OCI-LY1 (cell line): ENCODE results near the gene ADCY1.

Source experiments
- H2AFZ ChIP-seq: fragments of 200-600 bp; sonication (generic), shearing (Covaris generic); 2 replicates; pipeline ENCODE4 v1.6.0; 2014; ENCODE audit warnings: antibody characterized with exemption, mild to moderate bottlenecking, low read length
- H3F3A ChIP-seq: fragments of 200-600 bp; sonication (generic), shearing (Covaris generic); 2 replicates; pipeline ENCODE4 v1.6.0; 2014; ENCODE audit warnings: mild to moderate bottlenecking, antibody characterized with exemption, low read length, moderate library complexity; ENCODE audit not compliant: insufficient read depth
- H3K27ac ChIP-seq: fragments of 200-600 bp; sonication (generic); 2 replicates; pipeline ENCODE4 v1.5.1; 2014; ENCODE audit warnings: low read length, mixed run types, mild to moderate bottlenecking, low read depth; ENCODE audit not compliant: poor library complexity, severe bottlenecking
- H3K27me3 ChIP-seq: fragments of 200-600 bp; sonication (generic); 2 replicates; pipeline ENCODE4 v1.6.0; 2014; ENCODE audit warnings: antibody characterized with exemption, mild to moderate bottlenecking, low read length, moderate library complexity; ENCODE audit not compliant: insufficient read depth
- H3K36me3 ChIP-seq: fragments of 200-600 bp; sonication (generic); 2 replicates; pipeline ENCODE4 v1.6.1; 2014; ENCODE audit warnings: mild to moderate bottlenecking, antibody characterized with exemption, low read length, moderate library complexity, mixed read lengths; ENCODE audit not compliant: insufficient read depth
- H3K4me1 ChIP-seq: fragments of 200-600 bp; sonication (generic); 2 replicates; pipeline ENCODE4 v1.5.1; 2014; ENCODE audit warnings: mild to moderate bottlenecking, low read length, moderate library complexity; ENCODE audit not compliant: insufficient read depth, severe bottlenecking
- H3K4me2 ChIP-seq: fragments of 200-600 bp; sonication (generic), shearing (Covaris generic); 2 replicates; pipeline ENCODE4 v1.6.1; 2014; ENCODE audit warnings: low read length
- H3K4me3 ChIP-seq: fragments of 200-600 bp; sonication (generic); 2 replicates; pipeline ENCODE4 v1.5.1; 2014; ENCODE audit warnings: low read length, low read depth, mild to moderate bottlenecking, mixed read lengths; ENCODE audit not compliant: poor library complexity, severe bottlenecking
- H3K79me2 ChIP-seq: fragments of 200-600 bp; shearing (Covaris generic); 2 replicates; pipeline ENCODE4 v1.6.1; 2016; ENCODE audit warnings: mixed run types, low read length, mixed read lengths; ENCODE audit not compliant: insufficient read depth
- H3K9ac ChIP-seq: fragments of 200-600 bp; sonication (generic), shearing (Covaris generic); 2 replicates; pipeline ENCODE4 v1.6.1; 2014; ENCODE audit warnings: mild to moderate bottlenecking, low read length, mixed read lengths
- H3K9me2 ChIP-seq: fragments of 200-600 bp; sonication (generic), shearing (Covaris generic); 2 replicates; pipeline ENCODE4 v1.6.1; 2014; ENCODE audit warnings: low read depth, mild to moderate bottlenecking, low read length, mixed read lengths
- H3K9me3 ChIP-seq: fragments of 200-600 bp; shearing (Covaris generic); 2 replicates; pipeline ENCODE4 v1.6.1; 2014; ENCODE audit warnings: low read length, mixed read lengths
- H4K20me1 ChIP-seq: fragments of 200-600 bp; sonication (generic), shearing (Covaris generic); 2 replicates; pipeline ENCODE4 v1.6.0; 2016; ENCODE audit warnings: mild to moderate bottlenecking, low read length; ENCODE audit not compliant: insufficient read depth
- EZH2 ChIP-seq: fragments of 200-600 bp; sonication (generic), shearing (Covaris generic); IDR thresholded peaks from 2 replicates; pipeline ENCODE4 v1.8.0; 2017; ENCODE audit warnings: borderline replicate concordance, mixed run types, mild to moderate bottlenecking, antibody characterized with exemption, low read length, moderate library complexity, mixed read lengths
- TF ChIP-seq, protein P1 (sequence below): fragments of 200-600 bp; sonication (generic), shearing (Covaris generic); IDR thresholded peaks from 2 replicates; pipeline ENCODE4 v1.5.1; 2017; ENCODE audit warnings: mild to moderate bottlenecking, antibody characterized with exemption, low read length, moderate library complexity, mixed read lengths

ADCY1 gene

DNA sequence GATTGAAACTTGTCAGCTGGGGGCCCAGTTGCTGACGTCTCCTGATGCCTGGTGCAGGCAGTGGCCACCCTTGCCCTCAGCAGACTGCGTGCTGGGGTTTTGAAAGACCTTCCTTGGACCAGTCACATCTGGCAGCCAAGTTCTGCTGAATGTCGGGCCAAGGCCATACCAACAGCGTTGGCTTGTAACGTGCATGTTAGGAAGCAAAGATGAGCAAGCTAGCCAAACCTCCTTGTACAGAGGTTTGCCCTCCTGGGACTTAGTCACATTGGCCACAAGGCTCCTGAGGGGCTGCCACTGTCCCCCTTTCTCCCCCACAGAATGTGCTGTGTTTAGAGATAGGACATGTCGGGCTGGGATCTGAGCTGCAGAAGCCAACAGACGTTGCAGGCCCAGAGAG is 49.0 kb downstream of the ADCY1 start:
- Histone ChIP-seq H3K4me2 (no peak overlapping the region), H4K20me1 (no peaks in the 10 kb centered on the region), H3K79me2 (no peaks in the 10 kb centered on the region), H3K9me2 (no peaks in the 10 kb centered on the region), H3K27ac (no peak overlapping the region), H3K27me3 (peaks cover 5% of the 10 kb centered on the region; the same call in 1 of the 2 replicates), H3K4me1 (no peaks in the 10 kb centered on the region), H3K4me3 (no peak overlapping the region), H2AFZ (no peak overlapping the region), H3F3A (no peaks in the 10 kb centered on the region), H3K9me3 (no peaks in the 10 kb centered on the region), H3K9ac (no peak overlapping the region), H3K36me3 (no peaks in the 10 kb centered on the region)
- TF ChIP-seq EZH2, result no peak
- TF ChIP-seq, protein P1, sequence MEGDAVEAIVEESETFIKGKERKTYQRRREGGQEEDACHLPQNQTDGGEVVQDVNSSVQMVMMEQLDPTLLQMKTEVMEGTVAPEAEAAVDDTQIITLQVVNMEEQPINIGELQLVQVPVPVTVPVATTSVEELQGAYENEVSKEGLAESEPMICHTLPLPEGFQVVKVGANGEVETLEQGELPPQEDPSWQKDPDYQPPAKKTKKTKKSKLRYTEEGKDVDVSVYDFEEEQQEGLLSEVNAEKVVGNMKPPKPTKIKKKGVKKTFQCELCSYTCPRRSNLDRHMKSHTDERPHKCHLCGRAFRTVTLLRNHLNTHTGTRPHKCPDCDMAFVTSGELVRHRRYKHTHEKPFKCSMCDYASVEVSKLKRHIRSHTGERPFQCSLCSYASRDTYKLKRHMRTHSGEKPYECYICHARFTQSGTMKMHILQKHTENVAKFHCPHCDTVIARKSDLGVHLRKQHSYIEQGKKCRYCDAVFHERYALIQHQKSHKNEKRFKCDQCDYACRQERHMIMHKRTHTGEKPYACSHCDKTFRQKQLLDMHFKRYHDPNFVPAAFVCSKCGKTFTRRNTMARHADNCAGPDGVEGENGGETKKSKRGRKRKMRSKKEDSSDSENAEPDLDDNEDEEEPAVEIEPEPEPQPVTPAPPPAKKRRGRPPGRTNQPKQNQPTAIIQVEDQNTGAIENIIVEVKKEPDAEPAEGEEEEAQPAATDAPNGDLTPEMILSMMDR, result no peak

DNA sequence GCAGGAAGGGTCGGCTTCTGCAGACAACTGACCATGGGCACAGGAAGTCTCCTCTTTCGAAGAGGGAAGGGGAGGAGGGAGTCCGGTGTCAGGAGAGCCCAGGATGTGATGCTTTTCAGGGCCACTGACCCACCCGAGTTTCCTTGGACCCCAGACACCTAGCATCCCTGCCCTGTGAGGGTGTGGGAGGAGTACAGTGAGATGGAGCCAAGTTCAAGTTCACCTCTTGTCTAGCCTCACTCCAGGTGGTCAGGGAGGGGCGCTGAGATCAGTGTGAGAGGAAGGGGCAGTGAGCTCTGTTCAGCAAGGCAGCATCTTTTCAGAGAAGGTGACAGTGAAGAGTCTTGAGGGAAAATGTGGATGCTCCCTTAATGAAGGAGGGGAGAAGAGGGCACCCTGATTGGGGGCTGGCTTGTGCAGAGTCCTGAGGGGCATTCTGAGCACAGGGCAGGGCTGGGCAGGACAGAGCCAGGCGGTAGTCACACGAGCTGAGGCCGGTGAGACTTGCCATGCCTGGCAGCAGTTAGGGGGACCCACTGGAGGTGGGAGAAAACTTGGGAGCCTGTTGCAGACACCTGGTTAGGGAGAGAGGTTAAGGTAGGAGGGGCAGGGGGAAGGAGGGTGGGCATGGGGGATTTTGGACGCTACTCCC is 49.7 kb downstream of the ADCY1 start:
- no peaks in the 10 kb centered on the region for H3K4me1 ChIP-seq
- TF ChIP-seq, protein P1, result no peak
- TF ChIP-seq EZH2, result no peak
- H3K27me3 ChIP-seq, result peaks cover 5% of the 10 kb centered on the region; the same call in 1 of the 2 replicates
- no peaks in the 10 kb centered on the region for H3K9me3 ChIP-seq
- no peaks in the 10 kb centered on the region for H3K36me3 ChIP-seq
- no peaks in the 10 kb centered on the region for H3K9me2 ChIP-seq
- no peaks in the 10 kb centered on the region for H4K20me1 ChIP-seq
- no peaks in the 10 kb centered on the region for H3F3A ChIP-seq
- no peak overlapping the region for H3K4me3 ChIP-seq
- no peak overlapping the region for H3K4me2 ChIP-seq
- H3K9ac ChIP-seq, result no peak overlapping the region
- H2AFZ ChIP-seq, result no peak overlapping the region
- no peaks in the 10 kb centered on the region for H3K79me2 ChIP-seq
- no peak overlapping the region for H3K27ac ChIP-seq

DNA sequence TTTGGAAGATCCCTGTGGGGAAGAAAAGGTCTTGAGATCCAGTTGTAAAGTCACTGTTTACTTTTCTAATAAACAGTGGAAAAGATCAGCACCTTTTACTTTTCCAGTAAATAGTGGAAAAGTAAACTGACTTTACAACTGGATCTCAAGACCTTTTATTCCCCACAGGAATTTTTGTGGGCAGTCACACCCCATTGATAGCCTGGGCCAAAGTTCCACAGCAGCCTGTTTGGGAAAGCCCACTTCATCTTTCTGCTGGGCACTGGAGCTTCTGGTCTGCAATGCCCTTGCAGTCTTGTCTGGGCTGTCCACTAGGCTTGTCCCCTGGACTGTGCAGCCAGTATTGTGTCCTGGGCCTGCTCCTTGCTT is 50.2 kb downstream of the ADCY1 start:
- Histone ChIP-seq H3F3A (no peaks in the 10 kb centered on the region), H3K4me3 (no peak overlapping the region), H3K4me2 (no peak overlapping the region), H3K9me2 (no peaks in the 10 kb centered on the region), H3K36me3 (no peaks in the 10 kb centered on the region), H3K27me3 (peaks cover 5% of the 10 kb centered on the region; the same call in 1 of the 2 replicates), H3K27ac (no peak overlapping the region), H3K4me1 (no peaks in the 10 kb centered on the region), H2AFZ (no peak overlapping the region), H3K9me3 (no peaks in the 10 kb centered on the region), H4K20me1 (no peaks in the 10 kb centered on the region), H3K79me2 (no peaks in the 10 kb centered on the region), H3K9ac (no peak overlapping the region)
- no peak for TF ChIP-seq EZH2
- TF ChIP-seq, protein P1, result no peak
